Ascending aorta (tissue), 2 donors: ENCODE data around the gene ARHGAP5. TPM values are rescaled to one million over a fixed set of nuclear protein-coding genes. Genes with fewer than 3 reads are reported as not detected.

Source experiments
- DNase-seq, 2 donors: peaks; one replicate each; pipeline ENCODE4 v3.0.0-alpha.2; 2019; ENCODE audit warnings: low spot score in 2 of 2
- H3K27ac ChIP-seq, 2 donors: fragments of 200-600 bp; sonication (generic); one replicate each; pipeline ENCODE4 v1.5.1; 2016 to 2017; ENCODE audit warnings: mild to moderate bottlenecking in 1 of 2
- H3K27me3 ChIP-seq: fragments of 200-600 bp; sonication (generic); one replicate; pipeline ENCODE4 v1.5.1; 2017
- H3K36me3 ChIP-seq, 2 donors: fragments of 200-600 bp; sonication (generic); one replicate each; pipeline ENCODE4 v1.5.1; 2016
- H3K4me1 ChIP-seq, 2 donors: fragments of 200-600 bp; sonication (generic); one replicate each; pipeline ENCODE4 v1.5.1; 2016 to 2017; ENCODE audit warnings: mild to moderate bottlenecking in 1 of 2
- H3K4me3 ChIP-seq, 2 donors: fragments of 200-600 bp; sonication (generic); one replicate each; pipeline ENCODE4 v1.5.1; 2016 to 2017; ENCODE audit warnings: mild to moderate bottlenecking in 1 of 2
- H3K9me3 ChIP-seq, 2 donors: fragments of 200-600 bp; sonication (generic); one replicate each; pipeline ENCODE4 v1.5.1; 2016
- CTCF ChIP-seq, 3 experiments: fragments of 200-600 bp in 2 of 3; fragments of 450-650 bp in 1 of 3; sonication (generic) in 2 of 3; IDR thresholded peaks; one replicate each; pipeline ENCODE4 v1.5.1; 2016 to 2019; ENCODE audit warnings: antibody characterized with exemption in 3 of 3, mild to moderate bottlenecking in 1 of 3, moderate library complexity in 1 of 3
- intact Hi-C: fragments of 100-400 bp; cut with DNase I; formaldehyde crosslinking; loops from one replicate; pipeline ENCODE4 v1.15.1; 2023
- total RNA-seq: library from RNA; depleted of rRNA; stranded (reverse); fragments of >200 nt; gene quantifications from one replicate; pipeline ENCODE4 v1.1.0, GENCODE V29; 2016

Gene ARHGAP5
- total RNA-seq, 1 donor from 2014 or later = 32.6 TPM

- no peak overlapping the region for H3K4me3 ChIP-seq
- intact Hi-C loops = no loop called here
- H3K27me3 ChIP-seq = no peaks in the 10 kb centered on the region
- no peak overlapping the region for H3K27ac ChIP-seq
- no peak for DNase-seq
- H3K4me1 ChIP-seq = no peaks in the 10 kb centered on the region
- peaks cover 4 to 26% of the 10 kb centered on the region in 2 donors for H3K36me3 ChIP-seq
- TF ChIP-seq CTCF (IDR thresholded peaks at IDR 0.05) = no peak
- peaks cover 0 to 10% of the 10 kb centered on the region in 2 donors for H3K9me3 ChIP-seq
These were observed 65.8 kb downstream of the ARHGAP5 start for GRCh38 chr14:32142754-32143437.

- no peak for TF ChIP-seq CTCF (IDR thresholded peaks at IDR 0.05)
These were observed 73.3 kb downstream of the ARHGAP5 start for GRCh38 chr14:32150392-32150791.

GRCh38 chr14:32166029-32166428 is 88.9 kb downstream of the ARHGAP5 start:
- Histone ChIP-seq H3K27me3 (no peaks in the 10 kb centered on the region), H3K4me1 (no peaks in the 10 kb centered on the region), H3K4me3 (no peak overlapping the region), H3K9me3 (peaks cover 0 to 10% of the 10 kb centered on the region in 2 donors), H3K27ac (no peak overlapping the region), H3K36me3 (no peaks in the 10 kb centered on the region)
- intact Hi-C loops = no loop called here
- no peak for DNase-seq
- TF ChIP-seq CTCF (IDR thresholded peaks at IDR 0.05) = no peak

More at GRCh38 chr14:32150392-32150791, 73.3 kb downstream of the ARHGAP5 start:
- intact Hi-C loops = no loop called here
- H3K4me1 ChIP-seq = no peaks in the 10 kb centered on the region
- DNase-seq = no peak
- H3K4me3 ChIP-seq = no peak overlapping the region
- H3K36me3 ChIP-seq = peaks cover 24 to 67% of the 10 kb centered on the region in 2 donors
- no peaks in the 10 kb centered on the region for H3K9me3 ChIP-seq
- H3K27ac ChIP-seq = no peak overlapping the region
- H3K27me3 ChIP-seq = no peaks in the 10 kb centered on the region

- H3K4me3 ChIP-seq = no peak overlapping the region
- no peak for TF ChIP-seq CTCF (IDR thresholded peaks at IDR 0.05)
- H3K4me1 ChIP-seq = no peaks in the 10 kb centered on the region
- no peak for DNase-seq
- H3K27me3 ChIP-seq = no peaks in the 10 kb centered on the region
- no peaks in the 10 kb centered on the region for H3K36me3 ChIP-seq
- intact Hi-C loops = no loop called here
- no peak overlapping the region for H3K27ac ChIP-seq
- H3K9me3 ChIP-seq = peaks cover 0 to 8% of the 10 kb centered on the region in 2 donors
These were observed 89.8 kb downstream of the ARHGAP5 start for GRCh38 chr14:32166924-32167323.

GRCh38 chr14:32167907-32168306 is 90.8 kb downstream of the ARHGAP5 start:
- no peaks in the 10 kb centered on the region for H3K36me3 ChIP-seq
- intact Hi-C loops = no loop called here
- H3K4me3 ChIP-seq = no peak overlapping the region
- no peak overlapping the region for H3K27ac ChIP-seq
- H3K4me1 ChIP-seq = no peaks in the 10 kb centered on the region
- no peaks in the 10 kb centered on the region for H3K27me3 ChIP-seq
- DNase-seq = no peak
- no peak for TF ChIP-seq CTCF (IDR thresholded peaks at IDR 0.05)
- H3K9me3 ChIP-seq = no peaks in the 10 kb centered on the region
